ENCODE data around the gene DDX49.

The DDX49 gene

GRCh38 chr19:18972301-18972811 lies 52.8 kb downstream of the DDX49 start:
- no peak for DNase-seq

- DNase-seq: no peak
Observed at GRCh38 chr19:18972851-18973250, 53.3 kb downstream of the DDX49 start.

GRCh38 chr19:18975011-18975410 lies 55.5 kb downstream of the DDX49 start:
- no peak for DNase-seq

- DNase-seq: no peak
Observed at GRCh38 chr19:18975869-18976268, 56.4 kb downstream of the DDX49 start.
